GM12873 (cell line): ENCODE results near the gene RCHY1.

Experiments used
- CTCF ChIP-seq: IDR thresholded peaks from 2 replicates; pipeline ENCODE4 v1.5.1; 2012; ENCODE audit warnings: low read depth, mild to moderate bottlenecking, moderate library complexity, low read length, control low read depth; ENCODE audit not compliant: insufficient read depth; ENCODE audit errors: missing control alignments

Gene RCHY1

GRCh38 chr4:75514131-75514948, at the start of gene RCHY1, which contains the start of gene THAP6:
Gene RCHY1 (minus strand): TSS chr4:75514403. CDS start chr4:75514286, 117 bp downstream.
Gene THAP6 (plus strand): TSS chr4:75514473. CDS start chr4:75515453, 980 bp downstream.
- TF ChIP-seq CTCF: peak; percentile 6

DNA sequence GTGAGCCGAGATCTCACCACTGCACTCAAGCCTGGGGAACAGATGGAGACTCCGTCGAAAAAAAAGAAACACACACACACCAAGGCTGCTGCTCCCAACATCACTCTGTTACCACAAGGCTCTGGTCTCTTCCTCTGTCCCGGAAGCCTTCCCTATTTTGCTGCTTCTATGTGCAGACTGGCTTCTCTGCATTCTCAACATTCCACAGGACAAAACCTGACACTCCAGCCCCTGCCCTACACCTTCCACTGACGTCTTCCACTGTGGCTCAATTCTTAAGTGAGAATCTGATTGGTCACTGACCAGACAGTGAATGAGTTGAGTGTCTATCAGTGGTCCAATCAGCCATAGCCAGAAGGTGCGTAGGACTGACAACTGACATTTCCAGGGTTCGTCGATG, 47.6 kb upstream of the RCHY1 start:
- TF ChIP-seq CTCF: no peak

DNA sequence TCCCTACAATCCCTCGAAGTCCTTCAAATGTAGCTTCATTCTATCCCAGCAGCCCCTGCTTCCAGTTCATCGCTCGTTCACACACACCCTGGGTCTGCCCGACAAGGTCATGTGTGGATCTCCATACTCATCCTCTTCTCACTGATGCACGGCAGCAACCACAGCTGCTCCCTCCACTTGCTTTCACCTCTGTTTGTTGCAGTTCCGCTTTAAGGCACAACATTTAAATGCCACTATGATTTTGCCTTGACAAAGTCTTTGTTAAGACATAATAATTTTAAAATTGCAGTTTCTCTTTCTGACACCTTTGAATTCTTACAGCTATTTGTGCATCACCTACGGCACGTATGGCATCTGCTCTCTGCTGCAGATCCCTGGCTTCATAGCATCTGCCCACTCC, 43.5 kb upstream of the RCHY1 start:
- no peak for TF ChIP-seq CTCF

- no peak for TF ChIP-seq CTCF
Observed at GRCh38 chr4:75555294-75556164, 41.3 kb upstream of the RCHY1 start, which contains the start of gene ODAPH. Gene ODAPH (plus strand): TSS chr4:75556066. CDS start chr4:75556083, 17 bp downstream.

DNA sequence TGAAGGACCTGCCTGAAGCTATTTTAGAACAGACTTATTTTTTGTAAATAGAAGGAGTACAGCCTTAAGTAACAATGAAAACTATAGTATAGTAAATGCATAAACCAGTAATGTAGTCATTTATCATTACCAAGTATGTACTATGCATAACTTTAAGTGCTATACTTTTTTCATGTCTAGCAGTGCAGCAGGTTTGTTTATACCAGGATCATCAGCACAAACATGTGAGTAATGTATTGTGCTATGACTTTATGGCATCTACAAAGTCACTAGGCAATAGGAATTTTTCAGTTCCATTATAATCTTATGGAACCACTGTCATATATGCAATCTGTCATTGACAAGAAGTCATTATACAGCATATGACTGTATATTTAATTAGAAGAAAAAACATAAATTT, 38.2 kb upstream of the RCHY1 start:
- TF ChIP-seq CTCF: no peak

- TF ChIP-seq CTCF: no peak
Observed at GRCh38 chr4:75549019-75549418, 34.8 kb upstream of the RCHY1 start.
